GM19239 (cell line): ENCODE data around the gene ADAMTS14.

ENCODE experiments used
- DNase-seq: peaks from one replicate; pipeline ENCODE4 v3.0.0; 2011; ENCODE audit warnings: low spot score; ENCODE audit not compliant: insufficient read length
- FAIRE-seq: peaks from 2 replicates; lab custom pipeline; 2011; peaks lifted over from hg19 to GRCh38; lab: Jason Lieb, UNC

The ADAMTS14 gene

GRCh38 chr10:70685455-70685911, 13.2 kb downstream of the ADAMTS14 start:
- no peak for FAIRE-seq
- no peak for DNase-seq

GRCh38 chr10:70688828-70689227, 16.5 kb downstream of the ADAMTS14 start:
- FAIRE-seq: no peak

GRCh38 chr10:70689661-70690060, 17.4 kb downstream of the ADAMTS14 start:
- FAIRE-seq: no peak
- DNase-seq: no peak

More at GRCh38 chr10:70688828-70689227, 16.5 kb downstream of the ADAMTS14 start:
- DNase-seq: no peak

GRCh38 chr10:70690589-70690988, 18.3 kb downstream of the ADAMTS14 start:
- FAIRE-seq (no peak), DNase-seq (no peak)

GRCh38 chr10:70691611-70692010, 19.3 kb downstream of the ADAMTS14 start:
- FAIRE-seq (no peak), DNase-seq (no peak)

GRCh38 chr10:70692043-70692603, 19.8 kb downstream of the ADAMTS14 start:
- DNase-seq: no peak
- no peak for FAIRE-seq

GRCh38 chr10:70693619-70694335, 21.5 kb downstream of the ADAMTS14 start:
- FAIRE-seq: no peak
- DNase-seq: no peak

GRCh38 chr10:70694418-70695141, 22.3 kb downstream of the ADAMTS14 start:
- FAIRE-seq (no peak), DNase-seq (no peak)

- FAIRE-seq (no peak), DNase-seq (no peak)
Measured at GRCh38 chr10:70695241-70696030, 23.1 kb downstream of the ADAMTS14 start.

GRCh38 chr10:70698211-70698610, 25.9 kb downstream of the ADAMTS14 start:
- FAIRE-seq: no peak
- DNase-seq: no peak

- no peak for DNase-seq
- no peak for FAIRE-seq
Measured at GRCh38 chr10:70699063-70699658, 26.9 kb downstream of the ADAMTS14 start.

- DNase-seq (no peak), FAIRE-seq (no peak)
Measured at GRCh38 chr10:70699659-70700174, 27.4 kb downstream of the ADAMTS14 start.

- no peak for FAIRE-seq
- DNase-seq: no peak
Measured at GRCh38 chr10:70702190-70702763, 30.0 kb downstream of the ADAMTS14 start.

- DNase-seq: no peak
- no peak for FAIRE-seq
Measured at GRCh38 chr10:70704211-70704610, 31.9 kb downstream of the ADAMTS14 start.

GRCh38 chr10:70705121-70705861, 33.0 kb downstream of the ADAMTS14 start:
- DNase-seq: no peak
- FAIRE-seq: no peak

- FAIRE-seq (no peak), DNase-seq (no peak)
Measured at GRCh38 chr10:70711177-70711576, 38.9 kb downstream of the ADAMTS14 start.

- DNase-seq: no peak
- FAIRE-seq: no peak
Measured at GRCh38 chr10:70711911-70712310, 39.6 kb downstream of the ADAMTS14 start.

- DNase-seq (no peak), FAIRE-seq (no peak)
Measured at GRCh38 chr10:70714245-70714644, 41.9 kb downstream of the ADAMTS14 start.

- no peak for DNase-seq
- FAIRE-seq: no peak
Measured at GRCh38 chr10:70714951-70715350, 42.6 kb downstream of the ADAMTS14 start.
